ENCODE measurements around the gene NUMBL.

DNA sequence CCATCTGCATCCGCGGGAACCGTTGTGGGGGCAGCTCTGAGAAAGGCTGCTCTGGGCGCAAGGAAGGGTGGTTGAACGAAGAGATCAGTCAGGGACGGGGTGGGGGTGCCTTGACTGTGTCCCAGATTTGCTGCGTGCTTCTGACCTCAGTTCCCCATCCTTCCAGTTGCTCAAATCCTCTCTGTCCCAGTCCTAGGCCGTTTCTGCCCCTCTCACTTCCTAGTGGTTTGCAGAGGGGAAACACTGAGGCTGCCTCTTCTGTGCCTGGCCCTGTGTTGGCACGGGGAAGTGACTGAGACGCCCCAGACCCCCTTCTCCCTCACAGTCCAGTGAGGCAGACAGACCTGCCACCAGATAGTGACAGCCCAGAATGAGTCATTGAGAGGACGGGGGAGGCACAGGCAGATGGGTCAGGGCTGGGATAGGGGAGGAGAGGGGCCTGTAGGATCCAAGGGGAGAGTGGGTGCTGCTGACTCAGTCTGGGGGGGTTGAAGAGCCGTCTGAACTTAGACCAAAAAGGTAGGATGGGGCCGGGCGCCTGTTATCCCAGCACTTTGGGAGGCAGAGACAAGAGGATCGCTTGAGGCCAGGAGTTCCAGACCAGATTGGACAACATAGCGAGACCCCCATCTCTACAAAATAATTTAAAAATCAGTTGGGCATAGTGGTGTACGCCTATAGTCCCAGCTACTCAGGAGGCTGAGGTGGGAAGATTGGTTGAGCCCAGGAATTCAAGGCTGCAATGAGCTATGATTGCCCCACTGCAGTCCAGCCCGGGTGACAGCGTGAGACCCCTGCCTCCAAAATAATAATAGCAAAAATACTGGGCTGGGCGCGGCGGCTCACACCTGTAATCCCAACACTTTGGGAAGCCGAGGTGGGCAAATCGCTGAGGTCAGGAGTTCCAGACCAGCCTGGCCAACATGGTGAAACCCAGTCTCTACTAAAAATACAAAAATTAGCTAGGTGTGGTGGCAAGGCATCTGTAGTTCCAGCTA, 26.5 kb downstream of the NUMBL start:
- TF ChIP-seq CTCF (IDR thresholded peaks at IDR 0.05) (no peak), EZH2phosphoT487 (IDR thresholded peaks at IDR 0.05) (no peak)
